HepG2 (cell line): Measurements from ENCODE around the gene TAMALIN. TPM values are rescaled to one million over a fixed set of nuclear protein-coding genes. Genes with fewer than 3 reads are reported as not detected.
A peak's percentile ranks its signal among the peaks of the same experiment; 100 is the strongest.

Experiments used
- BCLAF1 ChIP-seq: fragments of 450-650 bp; IDR thresholded peaks from 2 replicates; pipeline ENCODE4 v1.6.1; 2017; ENCODE audit warnings: mild to moderate bottlenecking
- DRAP1 ChIP-seq: IDR thresholded peaks from 2 replicates; pipeline ENCODE4 v1.6.1; 2016; ENCODE audit warnings: missing genetic modification reagents, missing compliant biosample characterization
- EHMT2 ChIP-seq: fragments of 200-600 bp; sonication (generic); IDR thresholded peaks from 2 replicates; pipeline ENCODE4 v1.7.0; 2017; ENCODE audit warnings: antibody characterized with exemption, low read depth, low read length, borderline replicate concordance
- GATA4 ChIP-seq: sonication (generic); IDR thresholded peaks from 2 replicates; pipeline ENCODE4 v1.6.1; 2016; ENCODE audit warnings: antibody characterized with exemption, low read depth, borderline replicate concordance
- GTF2F1 ChIP-seq: fragments of 150-350 bp; IDR thresholded peaks from 2 replicates; pipeline ENCODE4 v1.6.1; 2014; ENCODE audit warnings: low read length
- HCFC1 ChIP-seq: fragments of 150-350 bp; IDR thresholded peaks from 2 replicates; pipeline ENCODE4 v1.6.1; 2014; ENCODE audit warnings: low read depth, low read length
- MAZ ChIP-seq, 2 experiments: sonication (generic) in 1 of 2; formaldehyde crosslinking in 1 of 2; IDR thresholded peaks; 2 replicates each; pipeline versions ENCODE4 v1.5.0 to v1.6.1; 2012 to 2020; ENCODE audit warnings: low read depth in 2 of 2, mild to moderate bottlenecking in 2 of 2, borderline replicate concordance in 1 of 2, improper control_type of control experiment in 1 of 2, low read length in 1 of 2, missing genetic modification reagents in 1 of 2, moderate library complexity in 1 of 2
- PAX8 ChIP-seq: sonication (generic); formaldehyde crosslinking; IDR thresholded peaks from 2 replicates; pipeline ENCODE4 v1.8.0; 2022; ENCODE audit warnings: mild to moderate bottlenecking, missing genetic modification reagents, borderline replicate concordance
- SALL1 ChIP-seq: sonication (generic); formaldehyde crosslinking; IDR thresholded peaks from 2 replicates; pipeline ENCODE4 v1.8.0; 2022; ENCODE audit warnings: mild to moderate bottlenecking, missing genetic modification reagents
- ZBTB43 ChIP-seq: sonication (generic); formaldehyde crosslinking; conservative IDR thresholded peaks from 2 replicates; pipeline ENCODE4 v1.4.0; 2020; ENCODE audit warnings: missing genetic modification reagents
- ZC3H4 ChIP-seq: sonication (generic); formaldehyde crosslinking; IDR thresholded peaks from 2 replicates; pipeline ENCODE4 v1.4.0; 2020; ENCODE audit warnings: missing genetic modification reagents, borderline replicate concordance
- ZHX1 ChIP-seq: sonication (generic); formaldehyde crosslinking; IDR thresholded peaks from 2 replicates; pipeline ENCODE4 v1.8.1; 2022; ENCODE audit warnings: low read depth, mild to moderate bottlenecking, missing genetic modification reagents
- ZNF441 ChIP-seq: sonication (generic); formaldehyde crosslinking; IDR thresholded peaks from 2 replicates; pipeline ENCODE4 v1.7.0; 2021; ENCODE audit warnings: missing genetic modification reagents, borderline replicate concordance
- ZNF512B ChIP-seq: sonication (generic); formaldehyde crosslinking; IDR thresholded peaks from 2 replicates; pipeline ENCODE4 v1.5.1; 2020; ENCODE audit warnings: missing genetic modification reagents, mild to moderate bottlenecking, borderline replicate concordance
- ZNF768 ChIP-seq: sonication (generic); formaldehyde crosslinking; IDR thresholded peaks from 2 replicates; pipeline ENCODE4 v1.4.0; 2020; ENCODE audit warnings: missing genetic modification reagents
- ZNF772 ChIP-seq: sonication (generic); formaldehyde crosslinking; IDR thresholded peaks from 2 replicates; pipeline ENCODE4 v1.5.0; 2020; ENCODE audit warnings: mild to moderate bottlenecking, missing genetic modification reagents
- polyA plus RNA-seq, 8 experiments: library from polyadenylated mRNA; depleted of rRNA in 3 of 8; stranded (reverse) in 7 of 8; unstranded in 1 of 8; fragments of >200 nt; fragmentation: Illumina TruSeq in 4 of 8; extraction: Trizol in 4 of 8; gene quantifications; 2 replicates each; pipeline versions ENCODE4 v1.2.1 to v1.2.3, GENCODE V29; 2011 to 2016; ENCODE audit warnings: low read depth in 4 of 8, missing spikeins in 1 of 8, mixed read lengths in 1 of 8; ENCODE audit not compliant: insufficient read depth in 1 of 8
- total RNA-seq, 5 experiments: library from RNA; depleted of rRNA; stranded (reverse); fragments of >200 nt; fragmentation: Illumina TruSeq; extraction: Trizol; gene quantifications; 2 replicates each; pipeline ENCODE4 v1.2.3, GENCODE V29; 2016; ENCODE audit warnings: low read depth in 1 of 5

TAMALIN gene
- total and polyA plus RNA-seq, 2 of the 13 experiments (the other 11 are each of a cell fraction or from before 2014, with no cell fraction given) = 2.9 to 10.9 TPM

- TF ChIP-seq ZHX1 (CRISPR knock-in tag) = no peak
- TF ChIP-seq PAX8 (CRISPR knock-in tag) = no peak; the same call in 1 of the 2 replicates
- TF ChIP-seq ZNF772 (CRISPR knock-in tag) = no peak; the same call in 1 of the 2 replicates
- TF ChIP-seq GATA4 = peak; percentile 73; the same call in 1 of the 2 replicates
- peak; percentile 99 for TF ChIP-seq DRAP1 (CRISPR knock-in tag)
- peak; percentile 62; the same call in 1 of the 2 replicates for TF ChIP-seq SALL1 (CRISPR knock-in tag)
- no peak; the same call in 1 of the 2 replicates for TF ChIP-seq ZBTB43
- no peak for TF ChIP-seq HCFC1
- peak; percentile 55; the same call in 1 of the 2 replicates for TF ChIP-seq GTF2F1
- peak; percentile 45; the same call in 1 of the 2 replicates for TF ChIP-seq ZNF441 (CRISPR knock-in tag)
- TF ChIP-seq EHMT2 = no peak
- no peak for TF ChIP-seq ZNF512B (CRISPR knock-in tag)
- no peak for TF ChIP-seq ZC3H4
- peak; percentile 90 for TF ChIP-seq MAZ (IDR thresholded peaks at IDR 0.05; ENCODE audit: borderline replicate concordance, low read depth, low read length)
- no peak; the same call in 1 of the 2 replicates for TF ChIP-seq MAZ (CRISPR knock-in tag; IDR thresholded peaks at IDR 0.05; ENCODE audit: low read depth)
- TF ChIP-seq BCLAF1 = no peak
- peak; percentile 6 for TF ChIP-seq ZNF768 (CRISPR knock-in tag)
Measured at GRCh38 chr12:52050758-52051541, 44.2 kb downstream of the TAMALIN start, which contains the start of gene NR4A1 (continued).
